Kidney glomerular epithelial cell (primary cell): ENCODE measurements around the gene PARP12.

Experiments
- DNase-seq: peaks from one replicate; lab custom pipeline; 2025; lab: John Stamatoyannopoulos, UW

PARP12 gene

GRCh38 chr7:139991269-139991666 lies 71.5 kb downstream of the PARP12 start:
- no peak for DNase-seq

GRCh38 chr7:139990571-139991268 lies 72.0 kb downstream of the PARP12 start:
- no peak for DNase-seq

GRCh38 chr7:139990142-139990535 lies 72.6 kb downstream of the PARP12 start:
- DNase-seq, result no peak

GRCh38 chr7:139989366-139990141 lies 73.2 kb downstream of the PARP12 start:
- no peak for DNase-seq

- DNase-seq, result no peak
These were observed 74.8 kb downstream of the PARP12 start for GRCh38 chr7:139987691-139988516.

GRCh38 chr7:139985811-139986210 lies 76.9 kb downstream of the PARP12 start:
- DNase-seq, result no peak

GRCh38 chr7:139984642-139985539 lies 77.9 kb downstream of the PARP12 start:
- DNase-seq, result no peak

GRCh38 chr7:139982927-139983920 lies 79.5 kb downstream of the PARP12 start:
- DNase-seq, result no peak

GRCh38 chr7:139981511-139981895 lies 81.2 kb downstream of the PARP12 start:
- no peak for DNase-seq

GRCh38 chr7:139976838-139977656 lies 85.7 kb downstream of the PARP12 start:
- no peak for DNase-seq

GRCh38 chr7:139976055-139976837 lies 86.5 kb downstream of the PARP12 start:
- no peak for DNase-seq

- no peak for DNase-seq
These were observed 88.5 kb downstream of the PARP12 start for GRCh38 chr7:139974179-139974811.
